Bronchial epithelial cell (primary cell): ENCODE measurements around the gene STK32C. TPM values are rescaled to one million over a fixed set of nuclear protein-coding genes. Genes with fewer than 3 reads are reported as not detected.
A peak's percentile ranks its signal among the peaks of the same experiment; 100 is the strongest.

Experiments used
- DNase-seq: peaks from one replicate; pipeline ENCODE4 v3.0.0-alpha.2; 2010; ENCODE audit warnings: low read depth
- FAIRE-seq: peaks from 2 replicates; lab custom pipeline; 2011; peaks lifted over from hg19 to GRCh38; lab: Jason Lieb, UNC
- H3K27me3 ChIP-seq: 2 replicates; pipeline ENCODE4 v1.5.1; 2011; ENCODE audit warnings: low read length; ENCODE audit not compliant: control insufficient read depth, insufficient read depth
- H3K36me3 ChIP-seq: 2 replicates; pipeline ENCODE4 v1.5.1; 2011; ENCODE audit warnings: low read length; ENCODE audit not compliant: control insufficient read depth, insufficient read depth
- H3K4me3 ChIP-seq: 2 replicates; pipeline ENCODE4 v1.5.1; 2011; ENCODE audit warnings: mild to moderate bottlenecking, low read depth, low read length, control low read depth
- total RNA-seq: library from RNA; depleted of rRNA; stranded (reverse); fragments of >200 nt; gene quantifications from 2 replicates; pipeline ENCODE4 v1.2.1, GENCODE V29; 2014
- TF ChIP-seq, protein P1 (sequence below): IDR thresholded peaks from 2 replicates; pipeline ENCODE4 v1.5.1; 2011; ENCODE audit warnings: mild to moderate bottlenecking, moderate library complexity, low read length, control low read depth, inconsistent platforms; ENCODE audit not compliant: insufficient read depth, severe bottlenecking

The STK32C gene
- total RNA-seq, 1 donor from 2014 or later = 9.7 TPM

DNA sequence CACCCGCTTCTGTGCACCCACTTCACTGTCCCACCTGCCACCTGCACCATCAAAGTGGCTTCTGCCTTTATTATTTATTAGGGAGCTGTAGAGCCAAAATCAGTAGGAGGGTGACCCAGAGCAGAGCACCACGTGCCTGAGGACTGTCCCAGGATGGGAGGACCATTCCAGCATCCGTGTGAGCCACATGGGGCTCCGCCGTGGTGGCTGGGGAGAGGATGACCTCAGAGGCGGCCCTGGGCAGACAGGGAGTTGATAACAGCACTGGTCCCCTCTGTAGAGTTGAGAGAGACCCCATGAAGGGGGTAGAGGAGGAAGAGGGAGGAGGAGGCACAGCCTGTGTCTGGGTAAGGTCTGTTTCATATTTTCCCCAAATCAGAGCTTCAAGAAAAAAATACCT, 129.7 kb downstream of the STK32C start:
- TF ChIP-seq, protein P1, sequence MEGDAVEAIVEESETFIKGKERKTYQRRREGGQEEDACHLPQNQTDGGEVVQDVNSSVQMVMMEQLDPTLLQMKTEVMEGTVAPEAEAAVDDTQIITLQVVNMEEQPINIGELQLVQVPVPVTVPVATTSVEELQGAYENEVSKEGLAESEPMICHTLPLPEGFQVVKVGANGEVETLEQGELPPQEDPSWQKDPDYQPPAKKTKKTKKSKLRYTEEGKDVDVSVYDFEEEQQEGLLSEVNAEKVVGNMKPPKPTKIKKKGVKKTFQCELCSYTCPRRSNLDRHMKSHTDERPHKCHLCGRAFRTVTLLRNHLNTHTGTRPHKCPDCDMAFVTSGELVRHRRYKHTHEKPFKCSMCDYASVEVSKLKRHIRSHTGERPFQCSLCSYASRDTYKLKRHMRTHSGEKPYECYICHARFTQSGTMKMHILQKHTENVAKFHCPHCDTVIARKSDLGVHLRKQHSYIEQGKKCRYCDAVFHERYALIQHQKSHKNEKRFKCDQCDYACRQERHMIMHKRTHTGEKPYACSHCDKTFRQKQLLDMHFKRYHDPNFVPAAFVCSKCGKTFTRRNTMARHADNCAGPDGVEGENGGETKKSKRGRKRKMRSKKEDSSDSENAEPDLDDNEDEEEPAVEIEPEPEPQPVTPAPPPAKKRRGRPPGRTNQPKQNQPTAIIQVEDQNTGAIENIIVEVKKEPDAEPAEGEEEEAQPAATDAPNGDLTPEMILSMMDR = no peak
- Histone ChIP-seq H3K27me3 (peaks cover 3% of the 10 kb centered on the region), H3K4me3 (no peak overlapping the region), H3K36me3 (no peaks in the 10 kb centered on the region)
- no peak for FAIRE-seq
- no peak for DNase-seq

DNA sequence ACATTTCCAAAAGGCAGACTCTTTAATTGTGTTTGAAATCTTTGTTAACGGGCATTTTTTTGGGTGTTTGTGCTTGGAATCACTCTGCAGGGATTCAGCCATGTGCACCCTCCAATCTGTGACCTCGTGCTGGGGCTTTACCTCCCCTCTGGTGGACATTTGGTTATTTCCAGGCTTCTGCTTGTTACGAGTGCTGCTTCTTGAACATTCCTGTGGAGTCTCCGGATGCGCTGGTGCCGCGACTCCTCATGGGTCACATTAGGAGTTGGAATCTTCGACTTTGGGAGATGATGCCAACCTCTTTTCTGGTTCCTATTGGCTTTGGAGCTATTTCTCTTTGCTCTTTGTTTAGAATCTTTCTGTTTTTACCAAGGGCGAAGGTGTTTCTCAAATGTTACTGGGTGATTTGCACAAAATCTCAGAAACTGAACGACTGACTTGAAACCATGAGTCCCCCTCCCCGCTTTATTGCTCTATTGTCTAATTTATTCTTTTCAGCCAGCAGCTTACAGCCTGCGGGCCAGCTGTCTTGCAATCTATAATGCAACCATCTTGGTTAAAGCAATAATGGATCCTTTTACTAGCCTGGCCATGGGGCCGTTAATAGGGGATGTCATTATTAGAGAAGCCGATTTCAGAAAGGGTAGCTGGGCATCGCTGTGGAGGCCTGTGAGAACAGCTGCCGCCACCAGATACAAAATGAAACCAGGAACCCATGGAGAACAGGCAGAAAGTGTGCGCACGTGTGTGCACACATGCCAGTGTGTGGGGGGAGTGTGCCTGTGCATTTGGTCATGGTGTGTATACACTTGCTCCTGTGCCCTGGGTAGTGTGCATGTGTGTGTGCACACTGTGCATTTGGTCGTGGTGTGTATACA, 130.9 kb downstream of the STK32C start:
- Histone ChIP-seq H3K36me3 (no peaks in the 10 kb centered on the region), H3K27me3 (no peaks in the 10 kb centered on the region), H3K4me3 (no peak overlapping the region)
- DNase-seq = no peak
- TF ChIP-seq, protein P1 = no peak
- FAIRE-seq = peak; percentile 88

GRCh38 chr10:132175907-132176581, 131.7 kb downstream of the STK32C start:
- H3K27me3 ChIP-seq = no peaks in the 10 kb centered on the region
- H3K36me3 ChIP-seq = no peaks in the 10 kb centered on the region
- H3K4me3 ChIP-seq = no peak overlapping the region
- TF ChIP-seq, protein P1 = no peak
- no peak for FAIRE-seq
- no peak for DNase-seq

DNA sequence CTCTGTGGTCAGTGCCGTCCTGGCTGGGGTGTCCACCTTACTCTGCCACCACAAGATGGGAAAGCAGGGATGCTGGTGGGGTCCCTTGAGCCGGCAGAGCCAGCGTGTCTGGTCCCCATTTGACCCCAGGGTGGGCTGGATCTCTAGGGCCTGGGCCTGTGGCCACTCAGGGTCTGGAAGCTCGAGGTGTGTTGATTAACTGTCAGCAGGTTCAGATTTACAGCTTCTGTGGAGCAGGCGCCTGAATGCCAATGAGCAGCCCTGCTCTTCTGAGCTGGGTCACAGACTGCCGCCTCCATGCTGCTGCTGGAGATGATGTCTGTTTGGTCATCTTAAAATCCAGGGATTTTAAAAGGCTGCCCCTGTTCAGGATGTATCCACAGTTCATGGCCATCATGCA, 132.3 kb downstream of the STK32C start:
- Histone ChIP-seq H3K36me3 (no peaks in the 10 kb centered on the region), H3K4me3 (no peak overlapping the region), H3K27me3 (no peaks in the 10 kb centered on the region)
- TF ChIP-seq, protein P1 = no peak
- DNase-seq (no peak), FAIRE-seq (no peak)

- TF ChIP-seq, protein P1 = no peak
- Histone ChIP-seq H3K36me3 (no peaks in the 10 kb centered on the region), H3K27me3 (no peaks in the 10 kb centered on the region), H3K4me3 (no peak overlapping the region)
- no peak for DNase-seq
- no peak for FAIRE-seq
Measured at GRCh38 chr10:132174237-132174636, 133.5 kb downstream of the STK32C start.
